Measurements from ENCODE around the gene ARHGEF10L. TPM values are rescaled to one million over a fixed set of nuclear protein-coding genes. Genes with fewer than 3 reads are reported as not detected.
A peak's percentile ranks its signal among the peaks of the same experiment; 100 is the strongest.

Gene ARHGEF10L
- total RNA-seq, 6 experiments from 2014 or later, result 11.1 to 29.0 (median 26.7) TPM

DNA sequence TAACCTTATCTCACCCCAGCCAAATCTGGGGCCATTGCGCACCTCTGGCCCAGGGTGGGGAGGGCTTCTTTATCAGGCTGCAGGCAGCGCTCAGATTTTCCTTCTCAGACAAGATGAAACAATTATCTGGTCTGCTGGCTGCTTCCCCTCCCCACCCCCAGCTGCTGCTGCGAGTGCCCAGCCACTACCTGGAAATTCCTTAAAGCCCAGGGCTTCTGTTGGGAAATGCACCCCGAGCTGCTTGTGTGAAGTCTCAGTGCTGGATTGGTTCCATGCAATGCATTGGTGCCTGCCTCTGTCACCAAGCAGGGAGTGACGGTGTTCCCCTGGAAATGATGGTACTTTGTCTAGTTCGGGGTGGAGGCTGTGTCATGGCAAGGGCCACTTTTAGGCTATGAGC is 197.1 kb downstream of the ARHGEF10L start:
- peaks cover 19% of the 10 kb centered on the region for H3K27me3 Mint-ChIP-seq (ENCODE audit: insufficient read depth)

DNA sequence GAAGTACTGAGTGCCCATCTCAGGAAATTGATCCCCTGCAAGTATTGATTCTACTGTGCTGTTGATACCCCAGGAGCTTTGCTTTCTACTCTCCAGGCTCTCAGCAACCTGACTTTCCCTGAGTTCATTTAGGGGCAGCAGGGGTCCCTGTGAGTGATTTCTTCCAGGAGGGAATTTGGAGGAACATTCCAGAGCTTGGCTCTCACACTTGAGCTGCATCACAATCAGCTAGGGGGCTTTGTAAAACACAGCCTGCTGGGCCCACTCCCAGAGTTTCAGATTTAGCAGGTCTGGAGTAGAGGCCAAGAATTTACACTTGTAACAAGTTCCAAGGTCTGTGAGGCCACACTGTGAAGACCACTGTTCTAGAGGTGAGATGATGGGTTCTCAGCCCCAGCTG is 199.6 kb downstream of the ARHGEF10L start:
- Mint-ChIP-seq H3K9me3 (no peaks in the 10 kb centered on the region), H3K4me1 (ENCODE audit: low read depth) (0 out of 2 replicates have a peak, but pooled peaks cover 7% of the 10 kb centered on the region), H3K27ac (no peak overlapping the region), H3K4me3 (no peak overlapping the region), H3K27me3 (ENCODE audit: insufficient read depth) (peaks cover 25% of the 10 kb centered on the region), H3K36me3 (ENCODE audit: low read depth) (no peaks in the 10 kb centered on the region)
- DNase-seq, result no peak
- TF ChIP-seq, protein P1, sequence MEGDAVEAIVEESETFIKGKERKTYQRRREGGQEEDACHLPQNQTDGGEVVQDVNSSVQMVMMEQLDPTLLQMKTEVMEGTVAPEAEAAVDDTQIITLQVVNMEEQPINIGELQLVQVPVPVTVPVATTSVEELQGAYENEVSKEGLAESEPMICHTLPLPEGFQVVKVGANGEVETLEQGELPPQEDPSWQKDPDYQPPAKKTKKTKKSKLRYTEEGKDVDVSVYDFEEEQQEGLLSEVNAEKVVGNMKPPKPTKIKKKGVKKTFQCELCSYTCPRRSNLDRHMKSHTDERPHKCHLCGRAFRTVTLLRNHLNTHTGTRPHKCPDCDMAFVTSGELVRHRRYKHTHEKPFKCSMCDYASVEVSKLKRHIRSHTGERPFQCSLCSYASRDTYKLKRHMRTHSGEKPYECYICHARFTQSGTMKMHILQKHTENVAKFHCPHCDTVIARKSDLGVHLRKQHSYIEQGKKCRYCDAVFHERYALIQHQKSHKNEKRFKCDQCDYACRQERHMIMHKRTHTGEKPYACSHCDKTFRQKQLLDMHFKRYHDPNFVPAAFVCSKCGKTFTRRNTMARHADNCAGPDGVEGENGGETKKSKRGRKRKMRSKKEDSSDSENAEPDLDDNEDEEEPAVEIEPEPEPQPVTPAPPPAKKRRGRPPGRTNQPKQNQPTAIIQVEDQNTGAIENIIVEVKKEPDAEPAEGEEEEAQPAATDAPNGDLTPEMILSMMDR (IDR thresholded peaks at IDR 0.05), result no peak

More for the DNA sequence above, 197.1 kb downstream of the ARHGEF10L start:
- H3K4me3 Mint-ChIP-seq, result no peak overlapping the region
- peaks cover 9% of the 10 kb centered on the region for H3K4me1 Mint-ChIP-seq (ENCODE audit: low read depth)
- DNase-seq, result no peak
- no peak overlapping the region for H3K27ac Mint-ChIP-seq
- no peaks in the 10 kb centered on the region for H3K9me3 Mint-ChIP-seq
- TF ChIP-seq, protein P1 (IDR thresholded peaks at IDR 0.05), result no peak
- no peaks in the 10 kb centered on the region for H3K36me3 Mint-ChIP-seq (ENCODE audit: low read depth)

DNA sequence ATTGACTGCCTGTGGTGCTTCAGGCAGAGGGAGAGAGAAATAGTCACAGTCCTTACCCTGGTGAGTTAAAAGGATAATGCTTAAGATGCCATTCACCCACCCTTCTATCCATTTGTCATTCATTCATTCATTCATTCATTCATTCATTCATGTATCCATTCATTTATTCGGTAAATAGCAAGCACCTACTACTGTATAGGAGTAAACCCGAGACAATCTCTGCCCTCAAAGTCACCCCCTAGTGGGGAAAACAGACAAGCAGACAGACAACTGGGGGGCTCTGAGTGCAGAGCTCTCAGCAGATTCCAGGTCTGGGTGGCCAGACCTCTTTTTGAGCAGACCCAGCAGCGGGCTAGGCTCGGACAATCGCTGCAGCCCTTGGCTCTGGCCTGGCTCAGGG is 201.6 kb downstream of the ARHGEF10L start:
- Mint-ChIP-seq H3K27me3 (ENCODE audit: insufficient read depth) (peaks cover 27% of the 10 kb centered on the region), H3K4me1 (ENCODE audit: low read depth) (peaks cover 8% of the 10 kb centered on the region), H3K36me3 (ENCODE audit: low read depth) (no peaks in the 10 kb centered on the region), H3K27ac (no peak overlapping the region), H3K4me3 (no peak overlapping the region), H3K9me3 (no peaks in the 10 kb centered on the region)
- TF ChIP-seq, protein P1 (IDR thresholded peaks at IDR 0.05), result peak; percentile 29; the same call in 1 of the 2 replicates
- DNase-seq, result no peak

DNA sequence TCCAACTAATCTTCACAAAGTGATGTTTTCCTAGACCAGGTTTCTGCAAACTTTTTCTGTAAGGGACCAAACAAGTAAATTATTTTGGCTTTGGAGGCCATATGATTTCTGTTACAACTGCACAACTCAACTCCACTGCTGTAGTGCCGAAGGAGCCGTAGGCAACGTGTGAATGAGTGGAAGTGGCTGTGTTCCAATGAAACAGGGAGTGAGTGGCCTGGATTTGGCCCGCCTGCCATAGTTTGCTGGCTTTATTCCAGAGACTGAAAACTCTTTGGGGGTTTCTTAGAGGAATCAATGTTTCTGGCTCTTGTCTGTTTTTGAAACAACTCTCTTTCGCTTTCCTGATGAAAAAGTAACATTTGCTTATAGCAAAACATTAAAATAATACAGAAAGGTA is 203.1 kb downstream of the ARHGEF10L start:
- H3K27ac Mint-ChIP-seq, result no peak overlapping the region
- H3K27me3 Mint-ChIP-seq (ENCODE audit: insufficient read depth), result peaks cover 24% of the 10 kb centered on the region
- TF ChIP-seq, protein P1 (IDR thresholded peaks at IDR 0.05), result no peak
- H3K4me1 Mint-ChIP-seq (ENCODE audit: low read depth), result peaks cover 14% of the 10 kb centered on the region
- no peaks in the 10 kb centered on the region for H3K36me3 Mint-ChIP-seq (ENCODE audit: low read depth)
- H3K9me3 Mint-ChIP-seq, result no peaks in the 10 kb centered on the region
- DNase-seq, result no peak
- no peak overlapping the region for H3K4me3 Mint-ChIP-seq

DNA sequence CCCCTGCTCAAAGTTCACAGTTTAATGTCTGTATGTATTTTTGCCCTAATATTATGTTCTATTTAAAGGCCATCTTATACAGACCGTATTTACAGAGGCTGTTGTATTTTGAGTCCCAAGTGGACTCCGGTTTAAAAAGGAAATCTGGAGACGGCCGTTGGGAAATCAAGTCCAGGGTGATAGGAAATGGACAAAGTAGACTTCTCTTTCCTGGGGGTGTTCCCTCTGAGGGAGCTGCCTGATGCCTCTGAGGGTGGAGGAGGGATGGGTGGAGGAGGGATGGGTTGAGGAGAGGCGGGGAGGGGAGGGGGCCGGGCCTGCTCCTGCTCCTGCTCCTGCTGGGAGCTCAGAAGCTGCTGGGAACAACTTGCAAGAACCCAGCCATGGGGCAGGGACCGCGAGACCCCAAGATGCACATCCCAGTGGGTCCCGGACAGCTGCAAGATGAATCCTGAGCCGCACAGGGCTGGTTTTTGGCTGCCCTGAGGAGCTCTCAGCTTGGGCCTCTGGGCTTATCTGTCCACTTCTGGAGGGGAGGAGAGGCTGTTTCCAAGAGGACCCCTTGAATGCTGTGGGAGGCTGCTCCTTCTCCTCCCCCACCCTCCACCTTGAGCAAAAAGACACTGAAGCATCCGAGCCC is 203.6 kb downstream of the ARHGEF10L start:
- Mint-ChIP-seq H3K9me3 (no peaks in the 10 kb centered on the region), H3K4me1 (ENCODE audit: low read depth) (peaks cover 14% of the 10 kb centered on the region), H3K27ac (no peak overlapping the region), H3K27me3 (ENCODE audit: insufficient read depth) (peaks cover 27% of the 10 kb centered on the region), H3K36me3 (ENCODE audit: low read depth) (no peaks in the 10 kb centered on the region), H3K4me3 (no peak overlapping the region)
- TF ChIP-seq, protein P1 (IDR thresholded peaks at IDR 0.05), result no peak
- no peak for DNase-seq

All from HFFc6 (cell line).